ENCODE measurements around the gene NCOR2.

NCOR2 gene

GRCh38 chr12:124525455-124525854, 42.0 kb downstream of the NCOR2 start:
- peak; percentile 71 for DNase-seq (ENCODE audit: low spot score)

DNA sequence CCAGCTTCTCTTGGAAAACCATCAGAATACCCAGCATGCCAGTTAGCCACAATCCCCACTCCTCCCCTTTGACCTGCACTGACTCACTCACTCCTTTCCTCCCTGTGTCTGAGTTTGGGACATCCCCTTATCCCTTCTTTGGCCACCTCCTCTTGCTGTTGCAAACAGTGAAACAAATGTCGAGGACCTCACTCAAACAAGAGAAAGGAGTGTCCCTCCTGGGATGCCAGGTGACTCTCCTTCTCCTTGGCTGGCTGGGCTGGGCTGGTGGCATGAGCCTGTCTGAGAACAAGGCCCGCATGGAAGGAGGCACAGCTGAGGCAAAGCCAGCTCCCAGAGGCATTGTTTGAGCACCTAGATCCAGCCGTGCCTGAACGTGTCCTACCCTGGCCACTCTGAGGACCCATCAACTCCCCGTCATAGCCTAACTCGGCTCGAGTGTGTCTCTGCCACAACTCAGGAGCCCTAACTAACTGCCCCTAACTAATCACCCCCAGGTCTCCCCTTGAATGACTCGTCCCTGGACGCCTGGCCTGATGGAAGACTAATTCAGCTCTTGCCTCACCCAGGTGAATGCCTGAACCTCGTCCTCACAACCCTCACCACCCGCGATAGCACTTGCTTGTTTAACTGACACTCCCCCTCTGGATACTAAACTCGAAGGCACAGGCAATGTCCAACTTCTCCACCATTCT, 43.0 kb downstream of the NCOR2 start:
- peak; percentile 95 for DNase-seq (ENCODE audit: low spot score)

GRCh38 chr12:124523071-124523470, 44.3 kb downstream of the NCOR2 start:
- no peak for DNase-seq (ENCODE audit: low spot score)

DNA sequence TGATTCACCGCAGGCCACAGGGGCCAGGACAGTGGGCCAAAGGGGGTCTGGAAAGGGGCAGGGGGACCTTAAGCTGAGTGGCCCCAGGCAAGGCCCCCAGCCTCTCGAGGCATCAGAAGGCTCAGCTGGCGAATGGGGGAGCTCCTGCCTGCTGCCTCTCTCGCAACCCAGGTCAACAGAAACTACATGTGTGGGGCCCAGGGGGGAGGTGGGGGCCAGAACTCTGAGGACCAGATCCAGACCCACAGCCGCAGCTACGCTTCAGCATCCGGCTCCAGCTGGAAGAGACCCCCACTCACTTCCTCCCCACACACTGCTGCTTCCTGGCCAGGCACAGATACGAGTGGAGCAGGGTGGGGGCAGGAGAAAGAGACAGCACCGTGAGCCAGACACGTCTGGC, 46.5 kb downstream of the NCOR2 start:
- no peak for DNase-seq (ENCODE audit: low spot score)

- no peak for DNase-seq (ENCODE audit: low spot score)
Observed at GRCh38 chr12:124520265-124520701, 47.1 kb downstream of the NCOR2 start.

- no peak for DNase-seq (ENCODE audit: low spot score)
Observed at GRCh38 chr12:124519746-124520145, 47.7 kb downstream of the NCOR2 start.

DNA sequence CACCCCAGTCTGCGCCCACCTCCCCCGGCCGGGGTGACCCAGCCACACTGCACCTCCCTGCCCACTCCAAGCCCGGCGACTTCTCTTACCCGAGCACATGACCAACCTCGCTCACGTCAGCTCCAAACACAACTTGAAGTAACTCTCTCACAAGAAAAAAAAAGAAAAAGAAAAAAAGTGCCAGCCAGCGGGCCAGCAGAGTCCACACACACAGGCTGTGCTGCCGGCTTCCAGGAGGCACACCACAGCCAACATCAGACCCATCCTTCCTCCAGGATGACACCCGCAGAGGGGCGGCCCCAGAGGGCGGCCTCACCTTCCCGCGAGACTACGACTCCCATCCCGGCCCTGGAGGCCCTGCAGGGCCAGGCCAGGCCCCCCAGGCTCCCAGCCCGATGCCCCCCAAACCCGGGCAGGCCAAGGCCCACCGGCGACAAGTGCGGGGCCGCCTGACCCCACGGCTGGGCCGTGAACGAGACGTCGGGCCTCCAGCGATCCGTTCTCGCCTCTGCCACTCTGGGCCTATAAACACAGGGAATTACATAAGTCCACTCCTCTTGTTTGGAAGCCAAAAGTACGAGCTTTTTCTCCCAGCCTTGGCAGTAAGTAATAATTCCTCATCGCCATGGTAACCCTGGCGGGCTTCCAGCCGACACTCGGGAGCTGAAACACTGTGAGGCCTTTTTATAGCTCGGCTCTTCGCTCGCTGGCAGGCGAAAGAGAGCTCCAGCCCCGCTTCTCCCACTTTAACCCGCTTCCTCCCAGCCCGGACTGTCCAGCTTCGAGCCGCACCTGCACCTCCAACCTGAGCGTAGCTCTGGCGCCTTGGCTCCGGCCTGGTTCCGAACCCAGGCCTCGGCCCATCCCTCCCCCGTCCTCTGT, 49.1 kb downstream of the NCOR2 start:
- peak; percentile 94 for DNase-seq (ENCODE audit: low spot score)

Data from AG08395 (cell line).